DMS79 (cell line): ENCODE measurements around the gene MSGN1.

Source experiments
- DNase-seq: peaks from one replicate; lab custom pipeline; 2025; lab: John Stamatoyannopoulos, UW

MSGN1 gene

GRCh38 chr2:17847236-17847635 is 31.0 kb downstream of the MSGN1 start:
- DNase-seq: no peak

GRCh38 chr2:17849275-17849674 is 33.0 kb downstream of the MSGN1 start:
- DNase-seq: no peak

GRCh38 chr2:17850151-17850550 is 33.9 kb downstream of the MSGN1 start:
- no peak for DNase-seq

- DNase-seq: peak; percentile 8
These were observed 35.7 kb downstream of the MSGN1 start for GRCh38 chr2:17851731-17852585.

- no peak for DNase-seq
These were observed 37.5 kb downstream of the MSGN1 start for GRCh38 chr2:17853799-17854198.

- peak; percentile 3 for DNase-seq
These were observed 40.8 kb downstream of the MSGN1 start for GRCh38 chr2:17857021-17857420.

GRCh38 chr2:17858064-17858463 is 41.8 kb downstream of the MSGN1 start:
- DNase-seq: no peak

- DNase-seq: no peak
These were observed 47.3 kb downstream of the MSGN1 start for GRCh38 chr2:17863539-17863938.

- no peak for DNase-seq
These were observed 48.4 kb downstream of the MSGN1 start for GRCh38 chr2:17864676-17865075.

- no peak for DNase-seq
These were observed 50.9 kb downstream of the MSGN1 start for GRCh38 chr2:17867133-17867532.
